Endothelial cell of umbilical vein (primary cell): ENCODE data around the gene KCNH2. TPM values are rescaled to one million over a fixed set of nuclear protein-coding genes. Genes with fewer than 3 reads are reported as not detected.

Experiments used
- BruUV-seq: library from RNA; stranded (reverse); fragments of 400-500 nt; replicated peaks from 2 replicates; lab custom pipeline; 2021; lab: Mats Ljungman, UMichigan
- CTCF ChIA-PET: fragments of 300-600, 350-600 bp; sonication (Branson Sonifier 250); formaldehyde crosslinking; loops from one replicate; lab custom pipeline; 2021; ENCODE audit warnings: antibody characterized with exemption, inconsistent platforms; lab: Charles Lee
- POLR2A ChIA-PET: fragments of 300-600, 350-600 bp; sonication (Branson Sonifier 250); formaldehyde crosslinking; loops from one replicate; lab custom pipeline; 2021; ENCODE audit warnings: antibody characterized with exemption, inconsistent platforms; lab: Charles Lee
- DNase-seq: peaks from one replicate; pipeline ENCODE4 v3.0.0-alpha.2; 2011; ENCODE audit warnings: low read depth, low spot score
- FAIRE-seq: peaks from 2 replicates; lab custom pipeline; 2011; peaks lifted over from hg19 to GRCh38; lab: Jason Lieb, UNC
- H2AFZ ChIP-seq: 2 replicates; pipeline ENCODE4 v1.6.0; 2012; ENCODE audit warnings: low read depth, low read length, control low read depth, inconsistent platforms
- H3K27ac ChIP-seq: 2 replicates; pipeline ENCODE4 v1.5.1; 2011; ENCODE audit warnings: low read depth, mild to moderate bottlenecking, control low read depth, low read length, moderate library complexity; ENCODE audit not compliant: insufficient read depth
- H3K27me3 ChIP-seq, 2 experiments: 2 replicates each; pipeline versions ENCODE4 v1.6.0 to v1.6.1; 2011; ENCODE audit warnings: low read length in 2 of 2, mixed read lengths in 1 of 2; ENCODE audit not compliant: control insufficient read depth in 2 of 2, insufficient read depth in 2 of 2
- H3K36me3 ChIP-seq, 2 experiments: 2 replicates in 1 of 2; 3 replicates in 1 of 2; pipeline ENCODE4 v1.5.1; 2011; ENCODE audit warnings: low read length in 2 of 2, mild to moderate bottlenecking in 1 of 2, moderate library complexity in 1 of 2; ENCODE audit not compliant: control insufficient read depth in 2 of 2, insufficient read depth in 2 of 2; ENCODE audit errors: extremely low read depth in 1 of 2
- H3K4me1 ChIP-seq: 3 replicates; pipeline ENCODE4 v1.5.1; 2011; ENCODE audit warnings: mild to moderate bottlenecking, low read length; ENCODE audit not compliant: control insufficient read depth, insufficient read depth; ENCODE audit errors: extremely low read depth
- H3K4me2 ChIP-seq: 2 replicates; pipeline ENCODE4 v1.6.1; 2011; ENCODE audit warnings: low read length, control low read depth, mixed read lengths; ENCODE audit not compliant: insufficient read depth
- H3K4me3 ChIP-seq, 3 experiments: fragments of 200-600 bp in 1 of 3; sonication (generic), shearing (Covaris generic) in 1 of 3; replicated peaks in 1 of 3; 2 replicates each; pipeline ENCODE4 v1.5.1; 2011 to 2016; ENCODE audit warnings: control low read depth in 3 of 3, low read length in 3 of 3, mild to moderate bottlenecking in 2 of 3, inconsistent platforms in 1 of 3, low read depth in 1 of 3, moderate library complexity in 1 of 3; ENCODE audit not compliant: insufficient read depth in 1 of 3
- H3K79me2 ChIP-seq: 2 replicates; pipeline ENCODE4 v1.6.0; 2012; ENCODE audit warnings: low read length, inconsistent platforms; ENCODE audit not compliant: control insufficient read depth, insufficient read depth
- H3K9ac ChIP-seq: replicated peaks from 2 replicates; pipeline ENCODE3; 2011; ENCODE audit warnings: low read length, control low read depth; ENCODE audit not compliant: insufficient read depth; ENCODE audit errors: extremely low read depth
- H3K9me1 ChIP-seq: replicated peaks from 3 replicates; pipeline ENCODE4 v1.6.0; 2011; ENCODE audit warnings: mild to moderate bottlenecking, low read length; ENCODE audit not compliant: control insufficient read depth, insufficient read depth; ENCODE audit errors: extremely low read depth
- H3K9me3 ChIP-seq: replicated peaks from 2 replicates; pipeline ENCODE4 v1.5.1; 2012; ENCODE audit warnings: low read length, inconsistent platforms; ENCODE audit not compliant: control insufficient read depth, insufficient read depth
- H4K20me1 ChIP-seq: replicated peaks from 2 replicates; pipeline ENCODE3; 2011; ENCODE audit warnings: mild to moderate bottlenecking, low read length; ENCODE audit not compliant: control insufficient read depth, insufficient read depth; ENCODE audit errors: extremely low read depth
- CTCF ChIP-seq, 2 donors: IDR thresholded peaks; 1 replicate in 1 of 2; 2 replicates in 1 of 2; pipeline ENCODE4 v1.5.1; 2011; ENCODE audit warnings: low read length in 2 of 2, mild to moderate bottlenecking in 2 of 2, moderate library complexity in 2 of 2, control low read depth in 1 of 2, inconsistent platforms in 1 of 2, low read depth in 1 of 2; ENCODE audit not compliant: insufficient read depth in 1 of 2; ENCODE audit errors: extremely low read depth in 1 of 2
- EZH2 ChIP-seq: IDR thresholded peaks from 2 replicates; pipeline ENCODE4 v1.6.1; 2012; ENCODE audit warnings: borderline replicate concordance, low read depth, mild to moderate bottlenecking, moderate library complexity, low read length, inconsistent platforms; ENCODE audit not compliant: severe bottlenecking
- FOS ChIP-seq: IDR thresholded peaks from 2 replicates; pipeline ENCODE4 v1.6.1; 2011; ENCODE audit warnings: mild to moderate bottlenecking, low read length, moderate library complexity, borderline replicate concordance; ENCODE audit not compliant: insufficient read depth
- GATA2 ChIP-seq: IDR thresholded peaks from 2 replicates; pipeline ENCODE4 v1.7.0; 2011; ENCODE audit warnings: low read depth, mild to moderate bottlenecking, moderate library complexity, mixed read lengths, low read length; ENCODE audit not compliant: insufficient read length, insufficient read depth
- JUN ChIP-seq: IDR thresholded peaks from 2 replicates; pipeline ENCODE4 v1.6.1; 2011; ENCODE audit warnings: borderline replicate concordance, low read depth; ENCODE audit not compliant: insufficient read length, insufficient read depth
- MYC ChIP-seq: IDR thresholded peaks from one replicate; pipeline ENCODE4 v1.6.1; 2011; ENCODE audit warnings: mild to moderate bottlenecking, low read depth, low read length
- POLR2A ChIP-seq: IDR thresholded peaks from 2 replicates; pipeline ENCODE4 v1.6.1; 2012; ENCODE audit warnings: low read depth, mild to moderate bottlenecking, control low read depth, low read length
- POLR2AphosphoS5 ChIP-seq: IDR thresholded peaks from 2 replicates; pipeline ENCODE4 v1.6.1; 2012; ENCODE audit warnings: low read depth, mild to moderate bottlenecking, control low read depth, low read length, moderate library complexity; ENCODE audit not compliant: insufficient read depth
- dilution Hi-C: fragments of 300-500 bp; cut with MboI; formaldehyde crosslinking; loops from one replicate; pipeline ENCODE4 v1.15.0; 2019; ENCODE audit warnings: low sequenced_read_pairs; ENCODE audit not compliant: extremely low pct_ligation_motif_present
- intact Hi-C: fragments of 100-400 bp; cut with micrococcal nuclease; formaldehyde crosslinking; loops from one replicate; pipeline ENCODE4 v1.10.0; 2022
- polyA plus RNA-seq, 4 experiments: library from polyadenylated mRNA; depleted of rRNA in 3 of 4; stranded (reverse) in 3 of 4; unstranded in 1 of 4; fragments of >200 nt; gene quantifications; 2 replicates each; pipeline versions ENCODE4 v1.2.1 to v1.2.3, GENCODE V29; 2011 to 2012; ENCODE audit warnings: missing spikeins in 1 of 4
- total RNA-seq: library from RNA; stranded (reverse); gene quantifications from 2 replicates; pipeline ENCODE4 v1.2.3, GENCODE V29; 2021
- TF ChIP-seq, protein P1 (sequence below): IDR thresholded peaks from 2 replicates; pipeline ENCODE4 v1.6.1; 2011; ENCODE audit not compliant: insufficient read depth, insufficient read length

KCNH2 gene
- total and polyA plus RNA-seq, 2 donors (not counting 3 experiments of a cell fraction or from before 2014, with no cell fraction given), result 0.03 to 0.09 TPM

GRCh38 chr7:150939052-150939451 lies 39.1 kb downstream of the KCNH2 start:
- no TSS peak for BruUV-seq
- FAIRE-seq, result no peak
- Histone ChIP-seq H2AFZ (no peak overlapping the region), H3K9ac (no peak overlapping the region), H3K79me2 (no peaks in the 10 kb centered on the region), H3K9me1 (no peaks in the 10 kb centered on the region), H3K9me3 (no peaks in the 10 kb centered on the region), H3K36me3 (no peaks in the 10 kb centered on the region), H3K27me3 (peaks cover 2 to 6% of the 10 kb centered on the region in 2 experiments), H3K4me1 (no peaks in the 10 kb centered on the region), H4K20me1 (no peaks in the 10 kb centered on the region), H3K4me3 (no peak overlapping the region), H3K27ac (no peak overlapping the region), H3K4me2 (no peak overlapping the region)
- TF ChIP-seq POLR2A (no peak), GATA2 (no peak)
- TF ChIP-seq, protein P1, sequence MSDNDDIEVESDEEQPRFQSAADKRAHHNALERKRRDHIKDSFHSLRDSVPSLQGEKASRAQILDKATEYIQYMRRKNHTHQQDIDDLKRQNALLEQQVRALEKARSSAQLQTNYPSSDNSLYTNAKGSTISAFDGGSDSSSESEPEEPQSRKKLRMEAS, result no peak
- no peak for DNase-seq
- POLR2A ChIA-PET, result no interaction called here
- CTCF ChIA-PET, result interaction anchor here (1.3 to 1.8 kb wide), 2 partner anchors 41 to 490 kb away, joined by 3 to 4 read pairs; no protein-coding TSS in a partner anchor
- intact Hi-C loops (no loop called here), dilution Hi-C loops (no loop called here)

DNA sequence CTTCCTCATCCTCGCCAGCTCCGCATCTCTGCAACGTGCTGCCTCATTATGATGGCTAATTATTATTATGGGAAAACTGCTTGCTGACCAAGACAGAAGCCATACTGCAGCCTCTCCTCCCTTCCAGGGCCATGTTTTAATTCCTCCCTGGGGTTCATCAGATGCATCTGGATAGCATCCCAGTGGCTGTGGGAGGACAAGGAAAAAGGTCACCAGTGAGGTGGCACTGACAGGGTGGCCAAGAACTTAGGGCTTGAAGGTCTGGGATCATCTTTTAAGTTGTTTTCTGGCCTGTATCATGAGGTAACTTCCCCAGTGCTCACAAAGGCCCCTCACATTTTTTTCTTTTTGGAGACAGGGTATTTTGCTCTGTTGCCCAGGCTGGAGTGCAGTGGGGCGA lies 39.6 kb downstream of the KCNH2 start:
- dilution Hi-C loops (no loop called here), intact Hi-C loops (no loop called here)
- no TSS peak for BruUV-seq
- no peaks in the 10 kb centered on the region for H3K36me3 ChIP-seq
- CTCF ChIA-PET, result interaction anchor here (1.0 to 1.8 kb wide), 3 partner anchors 9 to 490 kb away, joined by 3 to 4 read pairs (median 3); no protein-coding TSS in a partner anchor
- no peaks in the 10 kb centered on the region for H3K4me1 ChIP-seq
- H4K20me1 ChIP-seq, result no peaks in the 10 kb centered on the region
- H3K27me3 ChIP-seq, result peaks cover 2 to 6% of the 10 kb centered on the region in 2 experiments
- POLR2A ChIA-PET, result no interaction called here
- H3K4me2 ChIP-seq, result no peak overlapping the region
- FAIRE-seq (no peak), DNase-seq (no peak)
- no peak overlapping the region for H3K9ac ChIP-seq
- no peak overlapping the region for H3K4me3 ChIP-seq
- TF ChIP-seq CTCF (IDR thresholded peaks at IDR 0.05; ENCODE audit: extremely low read depth in 1 of 2, insufficient read depth in 1 of 2, low read depth in 1 of 2, low read length in 2 of 2) (no peak), MYC (no peak), POLR2AphosphoS5 (no peak), POLR2A (no peak), GATA2 (no peak), JUN (no peak), FOS (no peak), EZH2 (no peak)
- no peaks in the 10 kb centered on the region for H3K9me1 ChIP-seq
- no peaks in the 10 kb centered on the region for H3K79me2 ChIP-seq
- no peak overlapping the region for H2AFZ ChIP-seq
- H3K27ac ChIP-seq, result no peak overlapping the region
- H3K9me3 ChIP-seq, result no peaks in the 10 kb centered on the region
